Neural cell (in vitro differentiated cells): ENCODE data around the gene MGAT5B. TPM values are rescaled to one million over a fixed set of nuclear protein-coding genes. Genes with fewer than 3 reads are reported as not detected.

Source experiments
- H2AFZ ChIP-seq: fragments of 200-600, 300-800 bp; sonication (generic), shearing (Covaris generic); 2 replicates; pipeline ENCODE4 v1.6.0; 2014; ENCODE audit warnings: low read depth, mild to moderate bottlenecking, antibody characterized with exemption, low read length, moderate library complexity
- H3F3A ChIP-seq: fragments of 200-600 bp; shearing (Covaris generic); 2 replicates; pipeline ENCODE4 v1.6.1; 2016; ENCODE audit warnings: mild to moderate bottlenecking, moderate library complexity, mixed read lengths, antibody characterized with exemption, low read length; ENCODE audit not compliant: insufficient read depth, poor library complexity, severe bottlenecking
- H3K27ac ChIP-seq: fragments of 200-600, 300-800 bp; sonication (generic), shearing (Covaris generic); 2 replicates; pipeline ENCODE4 v1.5.1; 2014; ENCODE audit warnings: mild to moderate bottlenecking, low read length, moderate library complexity
- H3K27me3 ChIP-seq: fragments of 300-800, 200-600 bp; sonication (generic), shearing (Covaris generic); 2 replicates; pipeline ENCODE4 v1.6.0; 2014; ENCODE audit warnings: mild to moderate bottlenecking, low read depth, low read length, moderate library complexity; ENCODE audit not compliant: insufficient read depth
- H3K36me3 ChIP-seq: fragments of 300-800, 200-600 bp; sonication (generic), shearing (Covaris generic); 2 replicates; pipeline ENCODE4 v1.5.1; 2014; ENCODE audit warnings: mild to moderate bottlenecking, antibody characterized with exemption, low read length, moderate library complexity; ENCODE audit not compliant: insufficient read depth
- H3K4me2 ChIP-seq: fragments of 300-800, 200-600 bp; sonication (generic), shearing (Covaris generic); 2 replicates; pipeline ENCODE4 v1.6.0; 2014; ENCODE audit warnings: mild to moderate bottlenecking, low read length
- H3K4me3 ChIP-seq: fragments of 300-800, 200-600 bp; sonication (generic), shearing (Covaris generic); 2 replicates; pipeline ENCODE4 v1.5.1; 2014; ENCODE audit warnings: mild to moderate bottlenecking, low read length, moderate library complexity
- H3K79me2 ChIP-seq: fragments of 200-600 bp; shearing (Covaris generic); replicated peaks from 2 replicates; pipeline ENCODE4 v1.6.0; 2014; ENCODE audit warnings: mild to moderate bottlenecking, low read length, moderate library complexity; ENCODE audit not compliant: insufficient read depth
- H3K9ac ChIP-seq: fragments of 300-800, 200-600 bp; sonication (generic), shearing (Covaris generic); 2 replicates; pipeline ENCODE4 v1.6.1; 2016; ENCODE audit warnings: mild to moderate bottlenecking, low read length, mixed read lengths
- H3K9me2 ChIP-seq: fragments of 200-600 bp; shearing (Covaris generic); 2 replicates; pipeline ENCODE4 v1.6.1; 2016; ENCODE audit warnings: mild to moderate bottlenecking, low read length, mixed read lengths; ENCODE audit not compliant: insufficient read depth
- H3K9me3 ChIP-seq: fragments of 200-600, 300-800 bp; sonication (generic), shearing (Covaris generic); 2 replicates; pipeline ENCODE4 v1.6.1; 2016; ENCODE audit warnings: mild to moderate bottlenecking, mixed run types, low read length, moderate library complexity, mixed read lengths
- H4K20me1 ChIP-seq: fragments of 200-600 bp; shearing (Covaris generic); 2 replicates; pipeline ENCODE4 v1.6.1; 2016; ENCODE audit warnings: mild to moderate bottlenecking, mixed run types; ENCODE audit not compliant: insufficient read depth
- CTCF ChIP-seq: fragments of 450-650 bp; IDR thresholded peaks from 2 replicates; pipeline ENCODE4 v1.5.1; 2014; ENCODE audit warnings: antibody characterized with exemption, mild to moderate bottlenecking, moderate library complexity; ENCODE audit not compliant: poor library complexity, severe bottlenecking
- EP300 ChIP-seq: fragments of 450-650 bp; conservative IDR thresholded peaks from 2 replicates; pipeline ENCODE4 v1.6.1; 2014; ENCODE audit warnings: antibody characterized with exemption, mild to moderate bottlenecking, moderate library complexity; ENCODE audit not compliant: poor library complexity, severe bottlenecking
- EZH2 ChIP-seq: fragments of 200-600, 300-800 bp; shearing (Covaris generic), sonication (generic); IDR thresholded peaks from 2 replicates; pipeline ENCODE4 v1.6.1; 2014; ENCODE audit warnings: antibody characterized with exemption, low read length, borderline replicate concordance, mild to moderate bottlenecking; ENCODE audit not compliant: insufficient read depth, poor library complexity, severe bottlenecking
- MXI1 ChIP-seq: fragments of 450-650 bp; conservative IDR thresholded peaks from 2 replicates; pipeline ENCODE4 v1.6.1; 2014; ENCODE audit warnings: antibody characterized with exemption, mild to moderate bottlenecking; ENCODE audit not compliant: poor library complexity, severe bottlenecking
- POLR2AphosphoS5 ChIP-seq: IDR thresholded peaks from 2 replicates; pipeline ENCODE4 v1.6.1; 2012
- RAD21 ChIP-seq: fragments of 450-650 bp; conservative IDR thresholded peaks from 2 replicates; pipeline ENCODE4 v1.6.1; 2014; ENCODE audit warnings: antibody characterized with exemption, mild to moderate bottlenecking, moderate library complexity
- REST ChIP-seq: IDR thresholded peaks from 2 replicates; pipeline ENCODE4 v1.6.1; 2012; ENCODE audit warnings: borderline replicate concordance
- SMC3 ChIP-seq: fragments of 450-650 bp; conservative IDR thresholded peaks from 2 replicates; pipeline ENCODE4 v1.6.1; 2014; ENCODE audit warnings: antibody characterized with exemption, mild to moderate bottlenecking, moderate library complexity; ENCODE audit not compliant: poor library complexity
- TAF1 ChIP-seq: IDR thresholded peaks from 2 replicates; pipeline ENCODE4 v1.6.1; 2012; ENCODE audit warnings: low read depth
- polyA plus RNA-seq: library from polyadenylated mRNA; depleted of rRNA; stranded (reverse); fragments of >200 nt; gene quantifications from 2 replicates; pipeline ENCODE4 v1.2.3, GENCODE V29; 2014

The MGAT5B gene
- polyA plus RNA-seq, 1 donor from 2014 or later = 8.8 TPM

- Histone ChIP-seq H3K9ac (no peak overlapping the region), H3K79me2 (no peaks in the 10 kb centered on the region), H3F3A (no peaks in the 10 kb centered on the region), H3K4me3 (no peak overlapping the region), H4K20me1 (no peaks in the 10 kb centered on the region), H3K4me2 (no peak overlapping the region), H2AFZ (no peak overlapping the region), H3K27ac (no peak overlapping the region), H3K27me3 (no peaks in the 10 kb centered on the region), H3K9me2 (no peaks in the 10 kb centered on the region), H3K9me3 (no peaks in the 10 kb centered on the region), H3K36me3 (no peaks in the 10 kb centered on the region)
- TF ChIP-seq POLR2AphosphoS5 (no peak), REST (no peak), EZH2 (no peak), SMC3 (no peak), MXI1 (no peak), TAF1 (no peak), EP300 (no peak), RAD21 (no peak), CTCF (no peak)
Measured at GRCh38 chr17:76981545-76982295, 113.5 kb downstream of the MGAT5B start.

GRCh38 chr17:76982408-76983074 lies 114.3 kb downstream of the MGAT5B start:
- no peak overlapping the region for H3K27ac ChIP-seq
- no peak overlapping the region for H2AFZ ChIP-seq
- H3K27me3 ChIP-seq = no peaks in the 10 kb centered on the region
- H3K36me3 ChIP-seq = no peaks in the 10 kb centered on the region
- no peaks in the 10 kb centered on the region for H3F3A ChIP-seq
- H3K4me2 ChIP-seq = no peak overlapping the region
- H4K20me1 ChIP-seq = no peaks in the 10 kb centered on the region
- H3K9me3 ChIP-seq = no peaks in the 10 kb centered on the region
- no peak overlapping the region for H3K9ac ChIP-seq
- TF ChIP-seq POLR2AphosphoS5 (no peak), CTCF (no peak), REST (no peak), RAD21 (no peak), EZH2 (no peak), SMC3 (no peak), TAF1 (no peak)
- H3K9me2 ChIP-seq = no peaks in the 10 kb centered on the region
- H3K79me2 ChIP-seq = no peaks in the 10 kb centered on the region
- no peak overlapping the region for H3K4me3 ChIP-seq
